Bronchial epithelial cell (primary cell): ENCODE results near the gene POU2AF3. TPM values are rescaled to one million over a fixed set of nuclear protein-coding genes. Genes with fewer than 3 reads are reported as not detected.

Experiments
- DNase-seq: peaks from one replicate; pipeline ENCODE4 v3.0.0-alpha.2; 2010; ENCODE audit warnings: low read depth
- FAIRE-seq: peaks from 2 replicates; lab custom pipeline; 2011; peaks lifted over from hg19 to GRCh38; lab: Jason Lieb, UNC
- H3K27me3 ChIP-seq: 2 replicates; pipeline ENCODE4 v1.5.1; 2011; ENCODE audit warnings: low read length; ENCODE audit not compliant: control insufficient read depth, insufficient read depth
- H3K36me3 ChIP-seq: 2 replicates; pipeline ENCODE4 v1.5.1; 2011; ENCODE audit warnings: low read length; ENCODE audit not compliant: control insufficient read depth, insufficient read depth
- H3K4me3 ChIP-seq: 2 replicates; pipeline ENCODE4 v1.5.1; 2011; ENCODE audit warnings: mild to moderate bottlenecking, low read depth, low read length, control low read depth
- total RNA-seq: library from RNA; depleted of rRNA; stranded (reverse); fragments of >200 nt; gene quantifications from 2 replicates; pipeline ENCODE4 v1.2.1, GENCODE V29; 2014
- TF ChIP-seq, protein P1 (sequence below): IDR thresholded peaks from 2 replicates; pipeline ENCODE4 v1.5.1; 2011; ENCODE audit warnings: mild to moderate bottlenecking, moderate library complexity, low read length, control low read depth, inconsistent platforms; ENCODE audit not compliant: insufficient read depth, severe bottlenecking

POU2AF3 gene
- total RNA-seq, 1 donor from 2014 or later: not detected

DNA sequence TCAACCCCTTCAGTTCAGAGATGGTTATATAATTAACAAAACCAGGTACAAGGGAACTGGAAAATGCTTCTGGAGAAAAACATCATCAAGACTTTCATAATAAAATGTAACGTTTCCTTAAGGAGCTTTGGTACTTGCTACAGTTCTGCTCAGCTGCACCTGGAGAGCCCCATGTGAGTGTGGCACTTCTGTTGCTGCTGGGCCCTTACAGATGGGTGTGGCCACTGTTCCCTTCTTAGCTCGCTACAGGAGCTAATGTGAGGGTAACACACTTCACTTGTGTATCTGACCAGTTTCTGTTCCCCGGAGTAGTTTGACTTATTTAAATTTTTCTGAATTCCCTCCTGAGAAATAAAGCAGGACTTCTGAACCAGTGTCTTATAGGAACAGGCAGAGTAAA, 4.0 kb downstream of the POU2AF3 start:
- no peaks in the 10 kb centered on the region for H3K36me3 ChIP-seq
- no peak for FAIRE-seq
- TF ChIP-seq, protein P1, sequence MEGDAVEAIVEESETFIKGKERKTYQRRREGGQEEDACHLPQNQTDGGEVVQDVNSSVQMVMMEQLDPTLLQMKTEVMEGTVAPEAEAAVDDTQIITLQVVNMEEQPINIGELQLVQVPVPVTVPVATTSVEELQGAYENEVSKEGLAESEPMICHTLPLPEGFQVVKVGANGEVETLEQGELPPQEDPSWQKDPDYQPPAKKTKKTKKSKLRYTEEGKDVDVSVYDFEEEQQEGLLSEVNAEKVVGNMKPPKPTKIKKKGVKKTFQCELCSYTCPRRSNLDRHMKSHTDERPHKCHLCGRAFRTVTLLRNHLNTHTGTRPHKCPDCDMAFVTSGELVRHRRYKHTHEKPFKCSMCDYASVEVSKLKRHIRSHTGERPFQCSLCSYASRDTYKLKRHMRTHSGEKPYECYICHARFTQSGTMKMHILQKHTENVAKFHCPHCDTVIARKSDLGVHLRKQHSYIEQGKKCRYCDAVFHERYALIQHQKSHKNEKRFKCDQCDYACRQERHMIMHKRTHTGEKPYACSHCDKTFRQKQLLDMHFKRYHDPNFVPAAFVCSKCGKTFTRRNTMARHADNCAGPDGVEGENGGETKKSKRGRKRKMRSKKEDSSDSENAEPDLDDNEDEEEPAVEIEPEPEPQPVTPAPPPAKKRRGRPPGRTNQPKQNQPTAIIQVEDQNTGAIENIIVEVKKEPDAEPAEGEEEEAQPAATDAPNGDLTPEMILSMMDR: no peak
- H3K4me3 ChIP-seq: no peak overlapping the region
- no peak for DNase-seq
- peaks cover 24% of the 10 kb centered on the region for H3K27me3 ChIP-seq

DNA sequence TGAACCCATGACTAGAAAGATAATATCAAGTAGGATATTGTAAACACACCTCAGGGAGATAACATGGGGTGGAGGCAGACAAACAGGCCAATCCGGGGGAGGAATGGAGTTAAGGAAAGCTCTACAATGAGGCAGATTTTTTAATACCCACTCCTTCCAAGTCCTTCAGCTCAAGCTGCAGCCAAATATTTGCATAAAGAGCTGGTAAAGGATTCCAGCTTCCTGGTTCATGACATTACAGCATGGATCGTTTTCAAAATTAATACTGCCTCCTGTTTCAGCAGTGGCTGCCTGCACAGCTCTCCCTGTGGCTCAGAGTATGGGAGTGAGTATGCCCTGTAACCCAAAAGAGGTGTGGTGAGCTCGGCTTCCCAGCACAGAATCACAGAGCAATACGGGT, 5.1 kb downstream of the POU2AF3 start:
- Histone ChIP-seq H3K27me3 (peaks cover 23% of the 10 kb centered on the region), H3K36me3 (no peaks in the 10 kb centered on the region), H3K4me3 (no peak overlapping the region)
- TF ChIP-seq, protein P1: no peak
- FAIRE-seq (no peak), DNase-seq (peak; percentile 44)

DNA sequence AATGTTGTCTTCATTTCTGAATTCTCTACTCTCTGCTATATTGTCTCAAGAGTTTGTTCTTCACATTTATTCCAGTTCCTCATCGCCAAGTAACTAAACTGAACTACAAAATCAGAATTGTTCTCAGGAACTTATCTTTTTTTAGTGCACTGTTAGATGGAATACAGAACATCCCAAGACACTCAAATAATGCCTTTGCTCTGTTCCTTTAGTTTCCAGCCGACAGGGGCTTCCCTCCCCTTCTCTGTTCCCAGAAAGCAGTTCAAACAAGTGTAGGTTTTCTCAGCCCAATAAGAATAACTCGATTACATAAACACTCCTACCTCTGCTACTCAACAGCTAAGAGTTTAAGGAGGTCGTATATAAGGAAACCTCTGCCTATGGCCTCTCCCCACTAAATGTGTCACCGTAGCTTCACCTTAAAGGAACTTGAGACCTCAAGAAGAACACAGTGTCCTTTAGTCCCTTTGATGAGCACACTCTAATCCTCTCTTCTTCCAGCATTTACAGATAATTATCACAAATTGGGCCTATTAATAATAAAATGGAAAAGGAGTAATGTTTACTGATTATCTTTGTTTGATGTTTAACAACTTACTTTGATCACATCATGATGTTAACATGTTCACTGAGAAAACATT, 6.9 kb downstream of the POU2AF3 start:
- Histone ChIP-seq H3K4me3 (no peak overlapping the region), H3K36me3 (no peaks in the 10 kb centered on the region), H3K27me3 (peaks cover 16% of the 10 kb centered on the region)
- DNase-seq (no peak), FAIRE-seq (no peak)
- TF ChIP-seq, protein P1: no peak

DNA sequence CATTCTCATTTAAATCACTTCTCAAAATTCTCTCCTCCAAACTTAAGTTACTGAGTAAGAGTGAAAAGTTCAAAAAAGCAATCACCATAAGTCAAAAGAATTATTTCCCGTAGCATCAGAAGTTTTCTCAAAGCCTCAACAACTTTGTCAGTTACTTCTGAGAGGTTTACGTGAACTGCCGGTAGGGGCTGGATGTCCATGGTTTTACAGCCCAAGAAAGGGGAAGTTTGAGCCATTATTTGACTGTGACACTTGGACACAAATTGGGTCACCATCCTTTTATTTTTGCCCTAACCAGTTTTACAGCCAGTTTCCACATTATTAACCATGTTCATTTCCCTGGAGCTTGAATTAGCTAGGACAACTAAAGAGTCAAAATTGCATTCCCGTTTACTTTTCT, 7.5 kb downstream of the POU2AF3 start:
- H3K27me3 ChIP-seq: peaks cover 10% of the 10 kb centered on the region
- TF ChIP-seq, protein P1: no peak
- FAIRE-seq: no peak
- DNase-seq: no peak
- no peaks in the 10 kb centered on the region for H3K36me3 ChIP-seq
- H3K4me3 ChIP-seq: no peak overlapping the region

DNA sequence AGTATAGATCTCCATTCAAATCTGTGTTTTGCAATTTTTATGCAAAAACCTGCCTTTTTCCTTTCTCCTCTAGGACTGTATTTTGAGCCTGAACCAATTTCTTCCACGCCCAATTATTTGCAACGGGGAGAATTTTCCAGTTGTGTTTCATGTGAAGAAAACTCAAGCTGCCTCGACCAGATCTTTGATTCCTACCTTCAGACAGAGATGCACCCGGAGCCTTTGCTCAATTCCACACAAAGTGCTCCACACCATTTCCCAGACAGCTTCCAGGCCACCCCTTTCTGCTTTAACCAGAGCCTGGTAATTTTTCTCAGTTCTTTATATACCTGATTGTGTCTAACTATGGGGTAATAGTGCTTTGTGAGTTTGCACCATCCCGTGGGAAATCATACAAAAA, 8.0 kb downstream of the POU2AF3 start:
- H3K36me3 ChIP-seq: no peaks in the 10 kb centered on the region
- H3K4me3 ChIP-seq: no peak overlapping the region
- H3K27me3 ChIP-seq: peaks cover 7% of the 10 kb centered on the region
- FAIRE-seq: no peak
- TF ChIP-seq, protein P1: no peak
- no peak for DNase-seq
